ENCODE data around the gene LPAR1. TPM values are rescaled to one million over a fixed set of nuclear protein-coding genes. Genes with fewer than 3 reads are reported as not detected.

The LPAR1 gene
- total RNA-seq, 1 donor from 2014 or later: 13.8 TPM

- intact Hi-C loops (cut with DNase I): no loop called here
- DNase-seq (ENCODE audit: missing footprints) (no peak), ATAC-seq (no peak)
Observed at GRCh38 chr9:110936719-110937452, 101.4 kb downstream of the LPAR1 start.

GRCh38 chr9:110936237-110936636, 102.0 kb downstream of the LPAR1 start:
- intact Hi-C loops (cut with DNase I): no loop called here
- DNase-seq (ENCODE audit: missing footprints): no peak

GRCh38 chr9:110935829-110936228, 102.4 kb downstream of the LPAR1 start:
- intact Hi-C loops (cut with DNase I): no loop called here
- DNase-seq (ENCODE audit: missing footprints) (no peak), ATAC-seq (no peak)

More at GRCh38 chr9:110936237-110936636, 102.0 kb downstream of the LPAR1 start:
- ATAC-seq: no peak

- peak; percentile 20 for ATAC-seq
- intact Hi-C loops (cut with DNase I): no loop called here
- DNase-seq (ENCODE audit: missing footprints): no peak
Observed at GRCh38 chr9:110933350-110934001, 104.8 kb downstream of the LPAR1 start.

- ATAC-seq (no peak), DNase-seq (ENCODE audit: missing footprints) (no peak)
- intact Hi-C loops (cut with DNase I): no loop called here
Observed at GRCh38 chr9:110932863-110933262, 105.4 kb downstream of the LPAR1 start.

- no peak for DNase-seq (ENCODE audit: missing footprints)
- intact Hi-C loops (cut with DNase I): no loop called here
Observed at GRCh38 chr9:110928599-110928998, 109.7 kb downstream of the LPAR1 start.

GRCh38 chr9:110926828-110927487, 111.3 kb downstream of the LPAR1 start:
- no peak for DNase-seq (ENCODE audit: missing footprints)
- ATAC-seq: no peak
- intact Hi-C loops (cut with DNase I): no loop called here

More at GRCh38 chr9:110928599-110928998, 109.7 kb downstream of the LPAR1 start:
- ATAC-seq: no peak

GRCh38 chr9:110923601-110924000, 114.7 kb downstream of the LPAR1 start:
- no peak for DNase-seq (ENCODE audit: missing footprints)
- ATAC-seq: no peak
- intact Hi-C loops (cut with DNase I): no loop called here

- ATAC-seq (no peak), DNase-seq (ENCODE audit: missing footprints) (no peak)
- intact Hi-C loops (cut with DNase I): no loop called here
Observed at GRCh38 chr9:110922145-110922544, 116.1 kb downstream of the LPAR1 start.

- ATAC-seq (no peak), DNase-seq (ENCODE audit: missing footprints) (no peak)
- intact Hi-C loops (cut with DNase I): no loop called here
Observed at GRCh38 chr9:110921705-110922104, 116.6 kb downstream of the LPAR1 start.

- no peak for DNase-seq (ENCODE audit: missing footprints)
- ATAC-seq: peak; percentile 83
- intact Hi-C loops (cut with DNase I): no loop called here
Observed at GRCh38 chr9:110919609-110920008, 118.7 kb downstream of the LPAR1 start.

- DNase-seq (ENCODE audit: missing footprints) (no peak), ATAC-seq (no peak)
- intact Hi-C loops (cut with DNase I): no loop called here
Observed at GRCh38 chr9:110919050-110919435, 119.2 kb downstream of the LPAR1 start.

GRCh38 chr9:110918316-110919049, 119.8 kb downstream of the LPAR1 start:
- no peak for ATAC-seq
- intact Hi-C loops (cut with DNase I): no loop called here
- no peak for DNase-seq (ENCODE audit: missing footprints)

- ATAC-seq (no peak), DNase-seq (ENCODE audit: missing footprints) (no peak)
- intact Hi-C loops (cut with DNase I): no loop called here
Observed at GRCh38 chr9:110916403-110916802, 121.9 kb downstream of the LPAR1 start.

GRCh38 chr9:110912419-110913291, 125.6 kb downstream of the LPAR1 start:
- intact Hi-C loops (cut with DNase I): no loop called here
- ATAC-seq (peak; percentile 89), DNase-seq (ENCODE audit: missing footprints) (no peak)

- DNase-seq (ENCODE audit: missing footprints): no peak
- ATAC-seq: peak; percentile 77
- intact Hi-C loops (cut with DNase I): no loop called here
Observed at GRCh38 chr9:110911659-110912418, 126.4 kb downstream of the LPAR1 start.

- intact Hi-C loops (cut with DNase I): no loop called here
- no peak for DNase-seq (ENCODE audit: missing footprints)
- no peak for ATAC-seq
Observed at GRCh38 chr9:110908894-110909293, 129.4 kb downstream of the LPAR1 start.

GRCh38 chr9:110900917-110901316, 137.4 kb downstream of the LPAR1 start:
- intact Hi-C loops (cut with DNase I): no loop called here
- DNase-seq (ENCODE audit: missing footprints): no peak
- ATAC-seq: no peak
